Right ventricle myocardium inferior (tissue), 1 donor: ENCODE results near the gene ATP5F1D. TPM values are rescaled to one million over a fixed set of nuclear protein-coding genes. Genes with fewer than 3 reads are reported as not detected.

Experiments
- ATAC-seq: fragments of 200-7000 bp; cut with Tn5 transposase; one replicate; pipeline ENCODE4 v1.9.1; 2020; ENCODE audit warnings: mild to moderate bottlenecking, moderate library complexity
- DNase-seq: peaks from one replicate; pipeline ENCODE4 v3.0.0; 2021; ENCODE audit errors: missing footprints
- intact Hi-C: fragments of 100-400 bp; cut with DNase I; formaldehyde crosslinking; loops from one replicate; pipeline ENCODE4 v1.11.0; 2022
- total RNA-seq: library from RNA; stranded (reverse); fragmentation: NEBNext Ultra II Directional; extraction: Animal tissue kit (Norgen Biotek cat#: 25700); gene quantifications from one replicate; pipeline ENCODE4 v1.2.1, GENCODE V29; 2021
- donor health status: DM: no; HTN: yes; CAD: no; lungs with severe emphysema.

The ATP5F1D gene
- total RNA-seq, 1 donor from 2014 or later: 656 TPM

DNA sequence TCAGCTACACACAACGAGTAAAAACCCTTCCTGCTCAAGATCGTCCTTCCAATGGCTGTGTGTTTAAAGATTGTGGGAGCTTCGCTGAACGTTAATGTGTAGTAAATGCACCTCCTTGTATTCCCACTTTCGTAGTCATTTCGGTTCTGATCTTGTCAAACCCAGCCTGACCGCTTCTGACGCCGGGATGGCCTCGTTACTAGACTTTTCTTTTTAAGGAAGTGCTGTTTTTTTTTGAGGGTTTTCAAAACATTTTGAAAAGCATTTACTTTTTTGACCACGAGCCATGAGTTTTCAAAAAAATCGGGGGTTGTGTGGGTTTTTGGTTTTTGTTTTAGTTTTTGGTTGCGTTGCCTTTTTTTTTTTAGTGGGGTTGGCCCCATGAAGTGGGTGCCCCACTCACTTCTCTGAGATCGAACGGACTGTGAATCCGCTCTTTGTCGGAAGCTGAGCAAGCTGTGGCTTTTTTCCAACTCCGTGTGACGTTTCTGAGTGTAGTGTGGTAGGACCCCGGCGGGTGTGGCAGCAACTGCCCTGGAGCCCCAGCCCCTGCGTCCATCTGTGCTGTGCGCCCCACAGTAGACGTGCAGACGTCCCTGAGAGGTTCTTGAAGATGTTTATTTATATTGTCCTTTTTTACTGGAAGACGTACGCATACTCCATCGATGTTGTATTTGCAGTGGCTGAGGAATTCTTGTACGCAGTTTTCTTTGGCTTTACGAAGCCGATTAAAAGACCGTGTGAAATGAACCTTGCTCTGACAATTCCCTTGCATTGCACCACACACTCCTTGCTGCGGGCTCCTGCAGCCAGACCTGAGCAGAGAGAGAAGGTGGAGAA, 31.1 kb downstream of the ATP5F1D start:
- no peak for ATAC-seq
- intact Hi-C loops: no loop called here
- DNase-seq: no peak

GRCh38 chr19:1273263-1274041, 31.9 kb downstream of the ATP5F1D start:
- no peak for DNase-seq
- intact Hi-C loops: no loop called here
- no peak for ATAC-seq

DNA sequence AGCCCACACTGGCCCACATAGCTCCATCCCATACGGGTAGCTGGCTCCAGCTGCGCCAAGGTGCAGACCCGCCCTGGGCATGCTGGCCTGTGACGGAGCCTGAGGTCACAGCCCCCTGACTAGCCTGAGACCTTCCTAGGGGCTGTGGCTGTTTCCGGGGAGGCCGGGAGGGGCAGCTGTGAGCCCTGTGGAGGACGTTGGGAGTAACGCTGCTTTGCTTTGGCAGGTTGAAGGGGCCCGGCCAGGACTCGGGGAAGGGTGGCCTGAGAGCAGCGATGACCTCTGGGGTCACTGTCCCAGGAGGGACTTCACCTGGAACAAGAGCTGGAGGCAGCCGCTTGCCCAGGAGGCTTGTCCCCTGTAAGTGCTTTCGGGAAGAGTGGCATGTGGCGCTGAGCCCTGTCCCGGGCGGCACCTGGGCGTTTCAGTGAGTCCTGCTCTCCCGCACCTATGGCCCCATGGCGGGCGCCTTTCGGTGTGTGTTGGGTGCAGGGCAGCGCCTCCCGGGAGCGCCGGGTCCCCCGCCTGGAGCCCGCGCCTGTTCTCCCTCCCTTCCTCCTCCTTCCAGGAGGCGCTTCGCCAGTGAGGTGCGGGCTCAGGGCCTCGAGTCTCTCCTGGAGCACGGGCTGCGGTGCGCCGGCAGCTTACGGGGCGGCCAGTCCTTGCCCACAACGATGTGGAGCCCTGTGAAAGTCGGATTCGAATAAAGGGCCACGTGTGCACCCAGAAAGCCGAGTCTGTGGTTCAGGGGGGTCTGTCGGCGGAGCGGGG, 32.7 kb downstream of the ATP5F1D start:
- no peak for DNase-seq
- no peak for ATAC-seq

GRCh38 chr19:1274852-1275259, 33.3 kb downstream of the ATP5F1D start:
- ATAC-seq: peak; percentile 0
- intact Hi-C loops: loop anchor here (5.0 kb wide), 3 partner anchors 107 to 232 kb away; partner anchors contain the start of genes DAZAP1 and NDUFS7

More for the DNA sequence above, 32.7 kb downstream of the ATP5F1D start:
- intact Hi-C loops: no loop called here

DNA sequence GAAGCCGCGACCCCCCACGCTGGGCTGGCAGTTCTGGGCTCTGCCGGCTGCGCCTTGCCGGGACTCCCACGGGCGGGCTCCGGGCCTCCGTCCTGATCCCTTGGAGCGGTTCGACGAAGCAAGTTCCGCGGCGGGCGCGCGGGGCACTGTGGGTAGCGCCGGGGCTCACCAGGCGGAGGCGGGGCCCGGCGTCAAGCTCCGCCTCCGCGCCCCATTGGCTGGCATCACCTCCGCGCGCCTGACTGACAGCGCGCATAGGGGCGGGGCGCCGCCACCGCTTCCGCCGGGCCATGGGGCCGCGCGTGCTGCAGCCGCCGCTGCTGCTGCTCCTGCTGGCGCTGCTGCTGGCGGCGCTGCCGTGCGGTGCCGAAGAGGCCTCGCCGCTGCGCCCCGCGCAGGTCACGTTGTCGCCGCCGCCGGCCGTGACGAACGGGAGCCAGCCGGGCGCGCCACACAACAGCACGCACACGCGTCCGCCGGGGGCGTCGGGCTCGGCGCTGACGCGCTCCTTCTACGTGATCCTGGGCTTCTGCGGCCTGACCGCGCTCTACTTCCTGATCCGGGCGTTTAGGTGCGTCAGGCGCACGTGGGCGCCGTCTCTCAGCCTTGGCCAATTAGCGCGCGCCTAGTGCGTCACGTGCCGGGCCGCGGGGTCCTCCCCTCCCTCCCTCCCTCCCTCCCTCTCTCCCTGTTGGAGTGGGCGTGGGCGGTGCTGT, 33.9 kb downstream of the ATP5F1D start, which contains the start of gene FAM174C:
FAM174C (plus strand) TSS at position 271 of the 716 bp plus-strand sequence; CDS start at position 291, 20 bp downstream.
- ATAC-seq (peak; percentile 88), DNase-seq (peak; percentile 97)
- intact Hi-C loops: loop anchor here (5.0 kb wide), 3 partner anchors 107 to 232 kb away; partner anchors contain the start of genes DAZAP1 and NDUFS7

More at GRCh38 chr19:1274852-1275259, 33.3 kb downstream of the ATP5F1D start:
- no peak for DNase-seq

DNA sequence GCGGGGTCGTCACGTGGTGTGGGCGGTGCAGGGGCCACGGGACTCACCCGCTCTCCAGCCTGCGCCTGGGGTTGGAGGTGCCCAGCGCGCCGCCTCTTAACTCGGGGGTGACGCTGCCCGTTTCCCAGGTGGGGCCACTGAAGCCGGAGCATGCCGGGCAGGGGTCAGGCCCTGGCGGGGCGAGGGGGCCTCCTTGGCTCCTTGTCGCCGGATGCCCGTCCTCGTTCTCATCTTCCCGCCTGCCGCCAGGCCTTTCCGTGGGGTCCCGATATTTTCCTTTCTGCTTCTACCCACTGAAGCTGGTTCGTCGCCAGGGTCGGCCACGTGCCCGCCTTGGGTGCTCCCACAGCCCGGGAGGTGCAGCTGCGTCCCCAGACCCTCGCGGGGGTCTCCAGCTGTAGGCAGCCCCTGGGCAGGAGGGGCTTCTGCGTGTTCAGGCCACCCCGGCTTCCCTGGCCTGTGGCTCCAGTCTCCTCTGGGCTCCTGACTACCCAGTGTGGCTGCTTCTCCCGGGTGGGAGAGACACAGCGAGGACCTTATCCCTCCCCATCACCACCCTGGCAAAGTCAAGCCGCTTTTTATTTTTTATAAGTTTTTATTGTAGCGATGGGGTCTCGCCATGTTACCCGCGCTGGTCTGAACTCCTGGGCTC, 34.6 kb downstream of the ATP5F1D start:
- no peak for ATAC-seq
- no peak for DNase-seq
- intact Hi-C loops: loop anchor here (5.0 kb wide), 3 partner anchors 106 to 231 kb away; partner anchors contain the start of genes DAZAP1 and NDUFS7

GRCh38 chr19:1276628-1277022, 35.1 kb downstream of the ATP5F1D start:
- DNase-seq (no peak), ATAC-seq (no peak)
- intact Hi-C loops: loop anchor here (5.0 kb wide), 3 partner anchors 106 to 231 kb away; partner anchors contain the start of genes DAZAP1 and NDUFS7

DNA sequence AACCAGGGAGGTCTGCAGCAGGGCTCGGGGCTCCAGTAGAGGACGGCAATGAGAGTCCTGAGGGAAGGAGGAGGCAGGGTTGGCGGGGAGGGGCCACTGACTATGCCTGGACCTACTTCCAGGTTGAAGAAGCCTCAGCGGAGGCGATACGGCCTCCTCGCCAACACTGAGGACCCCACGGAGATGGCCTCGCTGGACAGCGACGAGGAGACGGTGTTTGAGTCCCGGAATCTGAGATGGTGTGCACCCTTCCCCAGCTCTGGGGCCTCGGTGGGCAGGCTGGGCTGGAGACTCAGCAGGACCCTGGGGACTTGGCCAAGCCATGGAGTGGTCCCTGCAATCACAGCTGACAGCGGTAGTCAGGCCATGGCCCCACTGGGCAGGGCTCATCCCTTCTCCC, 35.5 kb downstream of the ATP5F1D start:
- DNase-seq (no peak), ATAC-seq (no peak)
- intact Hi-C loops: loop anchor here (5.0 kb wide), 3 partner anchors 105 to 230 kb away; partner anchors contain the start of genes DAZAP1 and NDUFS7

DNA sequence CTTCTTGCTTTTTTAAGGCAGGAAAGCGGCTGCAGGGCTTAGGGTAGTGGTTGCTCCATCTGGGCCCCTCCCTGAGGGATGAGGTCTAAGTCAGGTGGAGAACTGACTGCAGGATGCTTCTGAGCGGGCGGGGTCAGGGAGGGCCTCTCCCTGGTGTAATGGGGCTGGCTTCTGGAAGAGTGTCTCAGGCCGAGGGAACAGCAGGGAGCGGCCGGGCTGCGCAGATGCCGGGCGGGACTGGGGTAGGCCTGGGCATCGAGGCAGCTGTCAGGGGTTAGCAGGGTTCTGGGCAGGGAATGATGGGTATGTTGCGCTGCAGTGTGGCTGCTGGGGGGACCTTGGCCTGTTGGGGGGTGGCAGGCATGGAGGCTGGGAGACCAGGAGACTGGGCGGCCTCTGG, 36.5 kb downstream of the ATP5F1D start:
- no peak for DNase-seq
- no peak for ATAC-seq
- intact Hi-C loops: loop anchor here (5.0 kb wide), 3 partner anchors 104 to 229 kb away; partner anchors contain the start of genes DAZAP1 and NDUFS7

GRCh38 chr19:1278713-1279660, 37.4 kb downstream of the ATP5F1D start:
- DNase-seq: no peak
- ATAC-seq: no peak
- intact Hi-C loops: loop anchor here (5.0 kb wide), 3 partner anchors 103 to 228 kb away; partner anchors contain the start of genes DAZAP1 and NDUFS7

DNA sequence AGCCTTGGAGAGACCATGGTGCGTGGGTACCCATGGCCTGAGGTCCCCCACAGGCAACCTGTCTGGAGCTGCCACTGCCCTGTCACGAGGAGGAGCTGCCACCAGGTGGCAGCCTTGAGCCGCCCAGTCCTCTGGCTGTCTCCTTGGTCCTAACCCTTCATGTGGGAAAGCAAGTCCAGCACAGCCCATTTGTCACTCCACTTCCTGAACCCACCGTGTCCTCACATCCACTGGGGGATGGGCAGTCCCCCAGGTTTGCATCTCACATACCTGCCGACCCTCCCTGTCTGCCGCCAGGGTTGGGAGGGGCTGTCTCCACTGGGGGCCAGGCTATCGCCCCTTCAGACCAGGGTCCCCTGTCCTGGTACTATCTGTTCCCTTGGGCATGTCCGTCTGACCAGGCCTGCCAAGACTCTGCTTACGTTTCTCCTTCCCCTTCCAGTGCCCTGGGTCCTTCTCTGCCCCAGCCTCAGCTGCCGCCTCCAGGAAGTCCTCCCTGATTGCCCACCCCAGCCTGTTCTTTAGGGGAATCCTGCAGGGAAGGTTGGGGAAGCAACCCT, 38.3 kb downstream of the ATP5F1D start:
- intact Hi-C loops: loop anchor here (5.0 kb wide), 3 partner anchors 102 to 227 kb away; partner anchors contain the start of genes DAZAP1 and NDUFS7
- DNase-seq (peak; percentile 87), ATAC-seq (peak; percentile 26)

DNA sequence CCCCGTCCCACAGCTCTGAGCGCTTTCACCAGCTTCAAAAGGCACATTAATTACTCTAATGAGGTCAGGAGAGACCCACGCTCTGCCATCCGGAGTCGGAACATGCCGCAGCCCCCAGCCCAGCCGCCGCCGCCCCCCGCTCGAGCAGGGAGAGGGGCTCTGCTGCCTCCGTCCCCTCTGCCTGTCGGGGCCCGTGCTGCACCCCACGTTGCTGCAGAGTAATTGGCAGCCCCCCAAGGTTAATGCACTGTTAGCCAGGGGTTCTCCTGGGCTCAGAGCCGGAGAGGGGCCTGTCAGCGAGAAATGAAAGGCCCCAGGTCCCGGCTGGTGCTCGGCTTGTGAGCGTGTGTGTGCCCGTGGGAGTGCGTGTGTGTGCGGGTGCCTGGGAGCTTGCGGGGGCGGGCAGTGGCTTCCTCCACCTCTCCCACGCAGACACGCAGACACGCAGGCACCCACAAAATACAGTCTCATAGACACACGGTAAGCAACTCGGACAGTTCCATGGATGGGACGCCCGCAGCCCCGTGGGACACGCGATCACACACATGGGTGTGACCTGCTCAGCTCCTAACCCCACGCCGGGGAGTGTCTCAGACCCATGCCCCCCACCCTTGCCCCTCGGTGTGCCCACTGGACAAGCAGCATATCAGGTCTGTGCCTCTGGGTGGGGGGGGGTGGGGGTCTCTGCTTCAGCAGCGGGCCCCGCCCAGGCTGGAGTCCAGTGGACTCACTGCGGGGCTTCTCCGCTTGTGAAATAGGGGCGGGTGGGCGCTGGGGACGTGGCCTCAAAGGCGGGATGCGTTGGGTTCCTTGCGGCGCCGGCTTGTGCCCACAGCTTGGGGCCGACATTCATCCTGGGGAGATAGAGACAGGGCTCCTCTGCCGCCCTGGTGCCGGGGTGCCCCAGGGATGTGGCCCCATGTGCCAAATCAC, 39.4 kb downstream of the ATP5F1D start:
- ATAC-seq (no peak), DNase-seq (no peak)
- intact Hi-C loops: no loop called here

- DNase-seq (no peak), ATAC-seq (no peak)
- intact Hi-C loops: no loop called here
Measured at GRCh38 chr19:1281569-1282287, 40.2 kb downstream of the ATP5F1D start.

GRCh38 chr19:1282588-1283206, 41.1 kb downstream of the ATP5F1D start:
- DNase-seq (no peak), ATAC-seq (no peak)
- intact Hi-C loops: no loop called here
